MG63 (cell line): ENCODE measurements around the gene BMERB1. TPM values are rescaled to one million over a fixed set of nuclear protein-coding genes. Genes with fewer than 3 reads are reported as not detected.
"Not testable (repeated sequence)": the region's sequence is repeated elsewhere in the genome, so short reads cannot be mapped to it uniquely, and the experiment has no call there.

Experiments
- DNase-seq: peaks from one replicate; pipeline ENCODE4 v3.0.0-alpha.2; 2020
- H3K27me3 ChIP-seq: fragments of 250-450 bp; sonication (Bioruptor Pico); 2 replicates; pipeline ENCODE4 v1.5.1; 2020; ENCODE audit warnings: mild to moderate bottlenecking, moderate library complexity
- H3K36me3 ChIP-seq: fragments of 250-450 bp; sonication (Bioruptor Pico); 2 replicates; pipeline ENCODE4 v1.5.1; 2020; ENCODE audit warnings: mild to moderate bottlenecking, moderate library complexity
- H3K4me3 ChIP-seq: fragments of 250-450 bp; sonication (Bioruptor Pico); 2 replicates; pipeline ENCODE4 v1.5.1; 2020; ENCODE audit warnings: mild to moderate bottlenecking, moderate library complexity
- H3K9me3 ChIP-seq: fragments of 250-450 bp; sonication (Bioruptor Pico); 2 replicates; pipeline ENCODE4 v1.5.1; 2020; ENCODE audit warnings: mild to moderate bottlenecking, moderate library complexity
- total RNA-seq: library from RNA; depleted of rRNA; stranded (reverse); fragments of >200 nt; shearing (Covaris generic); gene quantifications from 2 replicates; pipeline ENCODE4 v1.2.3, GENCODE V29; 2014; ENCODE audit warnings: low replicate concordance; rRNA removed

The BMERB1 gene
- 8.3 and 16.9 TPM in 2 replicates for total RNA-seq

GRCh38 chr16:15434425-15435215 lies at the start of gene BMERB1:
BMERB1 (plus strand) TSS chr16:15434588; CDS start chr16:15434654, 66 bp downstream.
- DNase-seq: peak; percentile 80
- no peaks in the 10 kb centered on the region for H3K27me3 ChIP-seq
- H3K9me3 ChIP-seq: no peaks in the 10 kb centered on the region
- H3K36me3 ChIP-seq: no peaks in the 10 kb centered on the region
- peak within 1 kb of the TSS; percentile 78 for H3K4me3 ChIP-seq

- not testable (repeated sequence) for DNase-seq
These were observed 46.3 kb upstream of the BMERB1 start for GRCh38 chr16:15388060-15388459.

GRCh38 chr16:15389916-15390315 lies 44.5 kb upstream of the BMERB1 start:
- not testable (repeated sequence) for H3K27me3 ChIP-seq, H3K9me3 ChIP-seq

More at GRCh38 chr16:15388060-15388459, 46.3 kb upstream of the BMERB1 start:
- H3K4me3 ChIP-seq, H3K36me3 ChIP-seq, H3K27me3 ChIP-seq, H3K9me3 ChIP-seq: not testable (repeated sequence)

GRCh38 chr16:15393025-15393424 lies 41.4 kb upstream of the BMERB1 start:
- not testable (repeated sequence) for H3K9me3 ChIP-seq, H3K27me3 ChIP-seq, H3K36me3 ChIP-seq, DNase-seq, H3K4me3 ChIP-seq

More at GRCh38 chr16:15389916-15390315, 44.5 kb upstream of the BMERB1 start:
- DNase-seq, H3K4me3 ChIP-seq, H3K36me3 ChIP-seq: not testable (repeated sequence)

GRCh38 chr16:15395631-15396508 lies 38.5 kb upstream of the BMERB1 start, which contains the start of gene MPV17L:
MPV17L (plus strand) TSS chr16:15395754; CDS start chr16:15395898, 144 bp downstream.
- peak within 1 kb of the TSS; percentile 46 for H3K4me3 ChIP-seq
- not testable (repeated sequence) for H3K9me3 ChIP-seq, H3K27me3 ChIP-seq, H3K36me3 ChIP-seq
- DNase-seq: peak; percentile 53

- not testable (repeated sequence) for H3K36me3 ChIP-seq, H3K9me3 ChIP-seq, H3K27me3 ChIP-seq, DNase-seq
- H3K4me3 ChIP-seq: peak overlapping the region; percentile 46
These were observed 37.9 kb upstream of the BMERB1 start for GRCh38 chr16:15396509-15396829.

GRCh38 chr16:15396948-15397594 lies 37.3 kb upstream of the BMERB1 start:
- no peaks in the 10 kb centered on the region for H3K36me3 ChIP-seq
- H3K9me3 ChIP-seq: no peaks in the 10 kb centered on the region; the same call in 1 of the 2 replicates
- H3K4me3 ChIP-seq: no peak overlapping the region
- H3K27me3 ChIP-seq: no peaks in the 10 kb centered on the region
- DNase-seq: no peak

- no peaks in the 10 kb centered on the region for H3K36me3 ChIP-seq
- no peak overlapping the region for H3K4me3 ChIP-seq
- no peaks in the 10 kb centered on the region for H3K9me3 ChIP-seq
- no peaks in the 10 kb centered on the region for H3K27me3 ChIP-seq
- no peak for DNase-seq
These were observed 35.6 kb upstream of the BMERB1 start for GRCh38 chr16:15398618-15399316.

- Histone ChIP-seq H3K4me3 (no peak overlapping the region), H3K9me3 (no peaks in the 10 kb centered on the region), H3K36me3 (no peaks in the 10 kb centered on the region), H3K27me3 (no peaks in the 10 kb centered on the region)
- no peak for DNase-seq
These were observed 35.1 kb upstream of the BMERB1 start for GRCh38 chr16:15399317-15399716.

- not testable (repeated sequence) for H3K4me3 ChIP-seq
These were observed 34.1 kb upstream of the BMERB1 start for GRCh38 chr16:15400314-15400713.

GRCh38 chr16:15401972-15402371 lies 32.4 kb upstream of the BMERB1 start:
- no peak for DNase-seq
- Histone ChIP-seq H3K27me3 (no peaks in the 10 kb centered on the region), H3K4me3 (no peak overlapping the region), H3K9me3 (no peaks in the 10 kb centered on the region), H3K36me3 (no peaks in the 10 kb centered on the region)

More at GRCh38 chr16:15400314-15400713, 34.1 kb upstream of the BMERB1 start:
- H3K27me3 ChIP-seq, H3K9me3 ChIP-seq, DNase-seq, H3K36me3 ChIP-seq: not testable (repeated sequence)

- Histone ChIP-seq H3K36me3 (no peaks in the 10 kb centered on the region), H3K27me3 (no peaks in the 10 kb centered on the region), H3K9me3 (no peaks in the 10 kb centered on the region), H3K4me3 (no peak overlapping the region)
- no peak for DNase-seq
These were observed 30.9 kb upstream of the BMERB1 start for GRCh38 chr16:15403392-15403995.

GRCh38 chr16:15404091-15404490 lies 30.3 kb upstream of the BMERB1 start:
- not testable (repeated sequence) for H3K27me3 ChIP-seq, H3K36me3 ChIP-seq, H3K4me3 ChIP-seq, H3K9me3 ChIP-seq, DNase-seq

- Histone ChIP-seq H3K36me3 (no peaks in the 10 kb centered on the region), H3K4me3 (no peak overlapping the region), H3K27me3 (no peaks in the 10 kb centered on the region), H3K9me3 (no peaks in the 10 kb centered on the region)
- DNase-seq: no peak
These were observed 29.6 kb upstream of the BMERB1 start for GRCh38 chr16:15404792-15405191.

- not testable (repeated sequence) for H3K36me3 ChIP-seq, H3K9me3 ChIP-seq, H3K27me3 ChIP-seq, DNase-seq, H3K4me3 ChIP-seq
These were observed 26.6 kb upstream of the BMERB1 start for GRCh38 chr16:15407756-15408155.

- not testable (repeated sequence) for H3K9me3 ChIP-seq, H3K27me3 ChIP-seq, H3K36me3 ChIP-seq, H3K4me3 ChIP-seq, DNase-seq
These were observed 24.9 kb upstream of the BMERB1 start for GRCh38 chr16:15409476-15409875.
